CD4-positive, alpha-beta memory T cell (primary cell): ENCODE results near the gene LRP8. TPM values are rescaled to one million over a fixed set of nuclear protein-coding genes. Genes with fewer than 3 reads are reported as not detected.

Source experiments
- CTCF ChIA-PET: fragments of 350-600 bp; sonication (Branson Sonifier 250); formaldehyde crosslinking; loops from one replicate; lab custom pipeline; 2021; ENCODE audit warnings: inconsistent platforms; ENCODE audit not compliant: partially characterized antibody; lab: Charles Lee
- POLR2A ChIA-PET: fragments of 350-600 bp; sonication (Branson Sonifier 250); formaldehyde crosslinking; loops from one replicate; lab custom pipeline; 2021; ENCODE audit not compliant: partially characterized antibody; lab: Charles Lee
- DNase-seq, 5 donors: peaks; one replicate each; pipeline versions ENCODE4 v3.0.0 to v3.0.0-alpha.2; 2020 to 2022; ENCODE audit warnings: mixed read lengths in 1 of 5
- H3K27ac ChIP-seq: one replicate; pipeline ENCODE4 v1.7.0; 2013; ENCODE audit warnings: low read depth, low read length
- H3K27me3 ChIP-seq: 2 replicates; pipeline ENCODE4 v1.7.0; 2013; ENCODE audit warnings: mild to moderate bottlenecking, low read length, moderate library complexity; ENCODE audit not compliant: insufficient read depth
- H3K36me3 ChIP-seq: 2 replicates; pipeline ENCODE4 v1.7.0; 2013; ENCODE audit warnings: mild to moderate bottlenecking, low read length, moderate library complexity; ENCODE audit not compliant: insufficient read depth
- H3K4me1 ChIP-seq: 2 replicates; pipeline ENCODE4 v1.7.0; 2013; ENCODE audit warnings: mild to moderate bottlenecking, low read length, moderate library complexity; ENCODE audit not compliant: insufficient read depth
- H3K4me3 ChIP-seq, 2 donors: one replicate each; pipeline ENCODE4 v1.7.0; 2013; ENCODE audit warnings: low read length in 2 of 2, mild to moderate bottlenecking in 1 of 2
- H3K9me3 ChIP-seq, 2 donors: one replicate each; pipeline ENCODE4 v1.7.0; 2013; ENCODE audit warnings: low read length in 2 of 2, control low read depth in 1 of 2; ENCODE audit not compliant: control insufficient read depth in 1 of 2
- H3K27ac Mint-ChIP-seq, 7 donors: one replicate each; pipeline ENCODE4 v1.8.0; 2020 to 2021; ENCODE audit warnings: mixed read lengths in 7 of 7, mild to moderate bottlenecking in 6 of 7, inconsistent platforms in 3 of 7, moderate library complexity in 3 of 7
- H3K27me3 Mint-ChIP-seq, 2 donors: one replicate each; pipeline ENCODE4 v1.8.0; 2020 to 2021; ENCODE audit warnings: mixed read lengths in 2 of 2
- H3K36me3 Mint-ChIP-seq, 2 donors: one replicate each; pipeline ENCODE4 v1.8.0; 2020 to 2021; ENCODE audit warnings: mixed read lengths in 2 of 2, inconsistent platforms in 1 of 2, mild to moderate bottlenecking in 1 of 2
- H3K4me1 Mint-ChIP-seq, 4 donors: one replicate each; pipeline ENCODE4 v1.8.0; 2020 to 2021; ENCODE audit warnings: mixed read lengths in 4 of 4, mild to moderate bottlenecking in 1 of 4
- H3K4me3 Mint-ChIP-seq, 8 donors: one replicate each; pipeline ENCODE4 v1.8.0; 2020 to 2021; ENCODE audit warnings: mixed read lengths in 8 of 8, mild to moderate bottlenecking in 7 of 8, moderate library complexity in 6 of 8, inconsistent platforms in 3 of 8
- H3K9me3 Mint-ChIP-seq, 8 donors: one replicate each; pipeline ENCODE4 v1.8.0; 2020 to 2021; ENCODE audit warnings: mixed read lengths in 8 of 8, mild to moderate bottlenecking in 5 of 8, inconsistent platforms in 3 of 8, moderate library complexity in 1 of 8
- intact Hi-C: fragments of 100-400 bp; cut with micrococcal nuclease; formaldehyde crosslinking; loops from one replicate; pipeline ENCODE4 v1.15.1; 2023
- polyA plus RNA-seq, 2 donors: library from polyadenylated mRNA; unstranded; fragments of 300-500 nt; fragmentation: Illumina TruSeq; gene quantifications; one replicate each; pipeline ENCODE4 v1.2.3, GENCODE V29; 2021
- total RNA-seq, 2 experiments: library from RNA; stranded (reverse); gene quantifications; one replicate each; pipeline ENCODE4 v1.2.3, GENCODE V29; 2021

The LRP8 gene
- total and polyA plus RNA-seq, 4 experiments from 2014 or later = 0.91 to 17.6 (median 10.0) TPM

DNA sequence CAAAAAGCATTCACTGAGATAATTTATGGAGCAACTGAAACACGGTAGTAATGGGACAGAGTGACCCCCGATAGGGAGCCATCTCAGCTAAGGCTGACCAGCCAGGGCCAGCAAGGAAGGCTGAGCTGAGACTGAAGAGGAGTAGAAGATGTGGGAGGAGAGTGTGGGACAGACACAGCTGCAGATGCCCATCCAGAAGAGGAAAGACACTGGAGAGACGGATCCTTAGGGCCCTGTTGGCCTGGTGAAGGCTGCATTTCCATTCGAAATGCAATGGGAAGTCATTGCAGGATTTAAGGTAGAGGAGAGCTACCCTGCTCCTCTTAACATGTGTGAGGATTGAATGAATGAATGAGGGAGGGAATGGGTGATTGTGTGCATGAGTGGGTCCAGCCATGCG lies 44.0 kb upstream of the LRP8 start:
- DNase-seq = no peak
- POLR2A ChIA-PET = no interaction called here
- no peaks in the 10 kb centered on the region for H3K36me3 Mint-ChIP-seq
- H3K9me3 Mint-ChIP-seq = no peaks in the 10 kb centered on the region
- H3K27me3 Mint-ChIP-seq = peaks cover 0 to 1% of the 10 kb centered on the region in 2 donors
- H3K27me3 ChIP-seq = no peaks in the 10 kb centered on the region
- intact Hi-C loops = no loop called here
- no peaks in the 10 kb centered on the region for H3K9me3 ChIP-seq
- H3K4me3 Mint-ChIP-seq = no peak overlapping the region
- no peaks in the 10 kb centered on the region for H3K36me3 ChIP-seq
- peak overlapping the region in 1 of 7 donors; percentile 1 for H3K27ac Mint-ChIP-seq
- CTCF ChIA-PET = interaction anchor here (1.1 kb wide), 1 partner anchor 19 kb away, joined by 5 read pairs; no protein-coding TSS in a partner anchor
- H3K4me3 ChIP-seq = no peak overlapping the region
- H3K4me1 ChIP-seq = peaks cover 24% of the 10 kb centered on the region
- H3K4me1 Mint-ChIP-seq = peaks cover 8 to 24% (median 19%) of the 10 kb centered on the region in 4 donors
- H3K27ac ChIP-seq = no peak overlapping the region

- POLR2A ChIA-PET = no interaction called here
- H3K4me1 ChIP-seq = peaks cover 28% of the 10 kb centered on the region
- no peak for DNase-seq
- Mint-ChIP-seq H3K4me3 (no peak overlapping the region), H3K4me1 (peaks cover 9 to 26% (median 19%) of the 10 kb centered on the region in 4 donors), H3K27me3 (peaks cover 0 to 1% of the 10 kb centered on the region in 2 donors), H3K9me3 (no peaks in the 10 kb centered on the region), H3K27ac (no peak overlapping the region), H3K36me3 (no peaks in the 10 kb centered on the region)
- H3K27me3 ChIP-seq = no peaks in the 10 kb centered on the region
- no peak overlapping the region for H3K27ac ChIP-seq
- H3K4me3 ChIP-seq = no peak overlapping the region
- intact Hi-C loops = no loop called here
- H3K36me3 ChIP-seq = no peaks in the 10 kb centered on the region
- H3K9me3 ChIP-seq = no peaks in the 10 kb centered on the region
- CTCF ChIA-PET = no interaction called here
Observed at GRCh38 chr1:53371121-53371666, 43.3 kb upstream of the LRP8 start.

- Histone ChIP-seq H3K27ac (no peak overlapping the region), H3K4me1 (peaks cover 28% of the 10 kb centered on the region), H3K27me3 (no peaks in the 10 kb centered on the region), H3K4me3 (no peak overlapping the region), H3K9me3 (no peaks in the 10 kb centered on the region), H3K36me3 (no peaks in the 10 kb centered on the region)
- Mint-ChIP-seq H3K4me1 (peaks cover 10 to 30% (median 20%) of the 10 kb centered on the region in 4 donors), H3K27me3 (peaks cover 0 to 1% of the 10 kb centered on the region in 2 donors), H3K4me3 (no peak overlapping the region), H3K27ac (no peak overlapping the region), H3K9me3 (no peaks in the 10 kb centered on the region), H3K36me3 (no peaks in the 10 kb centered on the region)
- intact Hi-C loops = no loop called here
- POLR2A ChIA-PET = no interaction called here
- DNase-seq = no peak
- CTCF ChIA-PET = interaction anchor here (1.2 kb wide), 1 partner anchor 92 kb away, joined by 3 read pairs; no protein-coding TSS in a partner anchor
Observed at GRCh38 chr1:53370369-53370961, 42.6 kb upstream of the LRP8 start.

DNA sequence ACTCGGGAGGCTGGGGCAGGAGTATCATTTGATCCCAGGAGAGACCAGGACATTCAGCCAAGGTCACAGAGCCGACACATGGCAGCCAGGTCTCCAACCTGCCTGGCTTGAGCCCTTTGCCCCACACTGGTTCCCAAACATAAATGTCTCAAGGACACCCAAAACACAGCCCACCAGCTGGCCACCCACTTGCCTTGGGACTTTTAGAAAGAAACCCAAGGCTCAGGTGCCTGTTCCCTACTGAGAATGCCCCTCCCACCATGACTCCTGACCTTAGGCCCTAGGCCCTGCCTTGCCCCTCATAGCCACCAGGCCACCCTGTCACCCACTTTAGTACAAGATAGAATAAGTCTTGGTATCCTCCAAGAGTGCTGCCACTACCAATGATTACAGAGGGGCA lies 41.9 kb upstream of the LRP8 start:
- H3K4me3 ChIP-seq = no peak overlapping the region
- DNase-seq = no peak
- Mint-ChIP-seq H3K4me3 (peak overlapping the region in 1 of 8 donors; percentile 42), H3K9me3 (no peaks in the 10 kb centered on the region), H3K4me1 (peaks cover 11 to 31% (median 21%) of the 10 kb centered on the region in 4 donors), H3K36me3 (no peaks in the 10 kb centered on the region), H3K27me3 (peaks cover 0 to 1% of the 10 kb centered on the region in 2 donors), H3K27ac (no peak overlapping the region)
- no peaks in the 10 kb centered on the region for H3K27me3 ChIP-seq
- intact Hi-C loops = loop anchor here (2.0 kb wide), 1 partner anchor 43 kb away; no protein-coding TSS in a partner anchor
- ChIA-PET CTCF (interaction anchor here (1.2 kb wide), 1 partner anchor 91 kb away, joined by 3 read pairs; no protein-coding TSS in a partner anchor), POLR2A (interaction anchor here (3.2 kb wide), 1 partner anchor 42 kb away, joined by 31 read pairs; the partner anchor contains the start of gene LRP8)
- no peaks in the 10 kb centered on the region for H3K36me3 ChIP-seq
- H3K27ac ChIP-seq = no peak overlapping the region
- peaks cover 28% of the 10 kb centered on the region for H3K4me1 ChIP-seq
- no peaks in the 10 kb centered on the region for H3K9me3 ChIP-seq

DNA sequence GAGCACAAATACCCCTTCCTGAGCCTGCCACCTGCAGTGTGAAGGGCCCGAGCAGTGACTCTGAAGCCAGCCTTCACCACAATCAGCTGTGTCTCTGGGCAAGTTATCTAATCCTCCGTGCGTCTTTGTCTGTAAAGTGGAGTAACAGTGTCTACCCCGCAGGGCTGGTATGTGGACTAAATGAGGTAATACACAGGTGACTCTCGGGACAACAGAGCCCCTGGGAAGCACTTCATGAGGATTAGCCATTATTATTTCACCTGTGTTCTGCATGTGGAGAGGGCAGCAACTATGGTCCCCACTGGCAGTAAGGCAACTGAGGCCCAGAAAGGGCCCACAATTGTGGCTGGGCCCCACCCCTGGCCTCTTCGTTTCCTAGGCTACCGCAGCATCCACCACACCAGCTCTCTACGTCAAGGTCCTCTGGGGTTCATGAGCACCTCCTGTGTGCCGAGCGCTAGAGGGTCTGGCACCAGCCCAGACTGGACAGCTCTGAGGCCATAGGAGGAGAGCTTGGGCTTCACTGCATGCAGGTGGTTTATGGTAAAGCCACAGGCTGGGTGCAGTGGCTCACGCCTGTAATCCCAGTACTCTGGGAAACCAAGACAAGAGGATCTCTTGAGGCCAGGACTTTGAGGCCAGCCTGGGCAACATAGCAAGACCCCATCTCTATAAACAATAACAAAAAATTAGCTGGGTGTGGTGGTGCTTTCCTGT lies 41.3 kb upstream of the LRP8 start:
- no peak for DNase-seq
- no peak overlapping the region for H3K27ac ChIP-seq
- H3K4me3 ChIP-seq = no peak overlapping the region
- H3K27ac Mint-ChIP-seq = no peak overlapping the region
- peaks cover 28% of the 10 kb centered on the region for H3K4me1 ChIP-seq
- no peaks in the 10 kb centered on the region for H3K9me3 Mint-ChIP-seq
- POLR2A ChIA-PET = interaction anchor here (0.6 to 3.2 kb wide), 4 partner anchors 42 to 1503 kb away, joined by 3 to 31 read pairs (median 13); partner anchors contain the start of gene LRP8
- peaks cover 11 to 31% (median 21%) of the 10 kb centered on the region in 4 donors for H3K4me1 Mint-ChIP-seq
- intact Hi-C loops = loop anchor here (2.0 kb wide), 1 partner anchor 42 kb away; no protein-coding TSS in a partner anchor
- H3K36me3 ChIP-seq = no peaks in the 10 kb centered on the region
- CTCF ChIA-PET = interaction anchor here (1.2 to 2.9 kb wide), 4 partner anchors 24 to 105 kb away, joined by 3 to 17 read pairs (median 9); no protein-coding TSS in a partner anchor
- H3K27me3 Mint-ChIP-seq = no peaks in the 10 kb centered on the region
- H3K36me3 Mint-ChIP-seq = no peaks in the 10 kb centered on the region
- peak overlapping the region in 2 of 8 donors; percentile 87 to 91 for H3K4me3 Mint-ChIP-seq
- H3K27me3 ChIP-seq = no peaks in the 10 kb centered on the region
- no peaks in the 10 kb centered on the region for H3K9me3 ChIP-seq

DNA sequence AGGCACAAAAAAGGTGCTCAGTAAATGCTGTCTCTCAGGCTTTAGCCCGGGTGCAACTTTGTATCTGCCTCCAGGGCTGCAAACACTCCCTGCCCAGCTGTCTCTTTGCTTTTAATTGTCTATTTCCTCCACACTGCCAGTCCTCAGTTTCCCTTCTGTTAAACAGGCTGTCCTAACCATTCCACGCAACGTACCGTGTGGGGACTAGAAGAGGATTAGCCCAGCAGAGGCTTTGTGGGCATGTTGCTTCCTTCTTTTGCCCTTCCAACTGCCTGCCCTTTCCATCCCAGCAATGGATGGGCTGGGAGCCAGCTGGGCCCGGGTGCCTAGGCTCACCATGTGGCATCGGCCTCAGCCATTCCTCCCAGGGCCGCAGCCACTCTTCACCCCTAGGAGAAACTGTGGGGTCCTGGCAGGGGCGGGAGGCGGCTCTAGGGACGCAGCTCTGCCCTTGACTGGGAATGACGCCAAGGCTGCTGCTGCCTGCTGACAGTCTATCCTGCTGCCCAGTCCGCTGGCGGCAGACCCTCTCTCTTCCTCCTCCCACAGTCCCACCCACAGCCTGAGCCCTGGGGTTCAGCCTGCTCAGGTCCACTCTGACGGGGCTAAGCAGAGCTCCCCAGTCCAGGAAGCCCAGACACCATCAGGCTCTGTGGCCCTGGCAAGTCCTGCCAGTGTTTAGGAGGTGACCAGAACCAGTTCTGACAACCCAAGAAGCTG lies 40.6 kb upstream of the LRP8 start:
- intact Hi-C loops = loop anchor here (1.0 to 2.0 kb wide), 2 partner anchors 20 to 42 kb away; no protein-coding TSS in a partner anchor
- CTCF ChIA-PET = interaction anchor here (1.0 to 2.9 kb wide), 5 partner anchors 23 to 105 kb away, joined by 3 to 17 read pairs (median 5); no protein-coding TSS in a partner anchor
- peaks cover 11 to 31% (median 22%) of the 10 kb centered on the region in 4 donors for H3K4me1 Mint-ChIP-seq

More for the DNA sequence above, 40.6 kb upstream of the LRP8 start:
- no peaks in the 10 kb centered on the region for H3K36me3 ChIP-seq
- no peaks in the 10 kb centered on the region for H3K9me3 ChIP-seq
- peaks cover 28% of the 10 kb centered on the region for H3K4me1 ChIP-seq
- peak overlapping the region in 1 of 2 donors; percentile 8 for H3K4me3 ChIP-seq
- POLR2A ChIA-PET = interaction anchor here (0.6 to 3.2 kb wide), 5 partner anchors 41 to 1504 kb away, joined by 3 to 31 read pairs (median 3); partner anchors contain the start of gene LRP8
- DNase-seq = no peak
- H3K27ac ChIP-seq = peak overlapping the region; percentile 10
- Mint-ChIP-seq H3K27me3 (no peaks in the 10 kb centered on the region), H3K4me3 (peak overlapping the region; percentile 87 to 96 (median 91)), H3K9me3 (no peaks in the 10 kb centered on the region), H3K27ac (peak overlapping the region; percentile 61 to 98 (median 93)), H3K36me3 (no peaks in the 10 kb centered on the region)
- H3K27me3 ChIP-seq = no peaks in the 10 kb centered on the region
